GM18520 (cell line): ENCODE results near the gene ESYT1.
"Not testable (repeated sequence)": the region's sequence is repeated elsewhere in the genome, so short reads cannot be mapped to it uniquely, and the experiment has no call there.

Experiments used
- ATAC-seq: cut with Tn5 transposase; IDR thresholded peaks from one replicate; pipeline ENCODE4 v1.9.1; 2021; ENCODE audit not compliant: unreplicated experiment

The ESYT1 gene

GRCh38 chr12:56103066-56103711 is 24.9 kb upstream of the ESYT1 start:
- ATAC-seq = no peak

- no peak for ATAC-seq
These were observed 24.3 kb upstream of the ESYT1 start for GRCh38 chr12:56103823-56104108.

- ATAC-seq = peak; percentile 94
These were observed 23.8 kb upstream of the ESYT1 start, which contains the start of gene PA2G4 for GRCh38 chr12:56104109-56104814. Gene PA2G4, plus strand, starts transcription at chr12:56104559. Its CDS starts 179 bp downstream, at chr12:56104738.

GRCh38 chr12:56104815-56105608 is 23.1 kb upstream of the ESYT1 start:
- peak; percentile 7 for ATAC-seq

GRCh38 chr12:56105609-56105902 is 22.5 kb upstream of the ESYT1 start:
- ATAC-seq = no peak

- ATAC-seq = no peak
These were observed 20.8 kb upstream of the ESYT1 start for GRCh38 chr12:56107242-56107641.

- no peak for ATAC-seq
These were observed 17.5 kb upstream of the ESYT1 start for GRCh38 chr12:56110571-56110970.

- ATAC-seq = no peak
These were observed 14.0 kb upstream of the ESYT1 start for GRCh38 chr12:56114084-56114483.

- no peak for ATAC-seq
These were observed 12.7 kb upstream of the ESYT1 start for GRCh38 chr12:56115329-56115728.

- ATAC-seq = peak; percentile 27
These were observed 11.6 kb upstream of the ESYT1 start, which contains the start of gene RPL41 for GRCh38 chr12:56116267-56117081. Gene RPL41, plus strand, starts transcription at chr12:56116633.

- not testable (repeated sequence) for ATAC-seq
These were observed 10.9 kb upstream of the ESYT1 start for GRCh38 chr12:56117082-56117706.

- peak; percentile 77 for ATAC-seq
These were observed 10.0 kb upstream of the ESYT1 start, which contains the start of gene ZC3H10 for GRCh38 chr12:56117778-56118687. Gene ZC3H10, plus strand, starts transcription at chr12:56118266. Its CDS starts 2,297 bp downstream, at chr12:56120563.

GRCh38 chr12:56118688-56119357 is 9.2 kb upstream of the ESYT1 start:
- no peak for ATAC-seq

- no peak for ATAC-seq
These were observed 8.7 kb upstream of the ESYT1 start for GRCh38 chr12:56119361-56119796.

GRCh38 chr12:56120158-56120846 is 7.8 kb upstream of the ESYT1 start:
- no peak for ATAC-seq

- ATAC-seq = no peak
These were observed 6.7 kb upstream of the ESYT1 start for GRCh38 chr12:56121204-56121870.

- no peak for ATAC-seq
These were observed 5.4 kb upstream of the ESYT1 start for GRCh38 chr12:56122637-56123036.

GRCh38 chr12:56124133-56124532 is 3.9 kb upstream of the ESYT1 start:
- ATAC-seq = no peak
